DOHH2 (cell line): Measurements from ENCODE around the gene CD99.

ENCODE experiments used
- H3F3A ChIP-seq: fragments of 200-600 bp; sonication (generic), shearing (Covaris generic); 2 replicates; pipeline ENCODE4 v1.6.0; 2016; ENCODE audit warnings: antibody characterized with exemption, mild to moderate bottlenecking; ENCODE audit not compliant: control insufficient read depth, insufficient read depth
- H3K27ac ChIP-seq: fragments of 200-600 bp; sonication (generic); 2 replicates; pipeline ENCODE4 v1.5.1; 2014; ENCODE audit warnings: low read depth, mild to moderate bottlenecking, low read length, moderate library complexity
- H3K27me3 ChIP-seq: fragments of 200-600 bp; sonication (generic); 2 replicates; pipeline ENCODE4 v1.6.1; 2014; ENCODE audit warnings: mild to moderate bottlenecking, low read length, mixed read lengths; ENCODE audit not compliant: control insufficient read depth
- H3K36me3 ChIP-seq: fragments of 200-600 bp; sonication (generic); 2 replicates; pipeline ENCODE4 v1.6.1; 2014; ENCODE audit warnings: mild to moderate bottlenecking, low read length, moderate library complexity, mixed read lengths; ENCODE audit not compliant: control insufficient read depth
- H3K4me1 ChIP-seq: fragments of 200-600 bp; sonication (generic); 2 replicates; pipeline ENCODE4 v1.6.1; 2014; ENCODE audit warnings: mild to moderate bottlenecking, low read length, mixed read lengths; ENCODE audit not compliant: control insufficient read depth
- H3K4me2 ChIP-seq: fragments of 200-600 bp; sonication (generic); 2 replicates; pipeline ENCODE4 v1.6.0; 2014; ENCODE audit warnings: mild to moderate bottlenecking, low read length, moderate library complexity
- H3K4me3 ChIP-seq: fragments of 200-600 bp; sonication (generic); 2 replicates; pipeline ENCODE4 v1.5.1; 2014; ENCODE audit warnings: mild to moderate bottlenecking, low read length, mixed read lengths
- H3K79me2 ChIP-seq: fragments of 200-600 bp; sonication (generic); 2 replicates; pipeline ENCODE4 v1.6.1; 2014; ENCODE audit warnings: mild to moderate bottlenecking, low read length, mixed read lengths; ENCODE audit not compliant: control insufficient read depth
- H3K9me2 ChIP-seq: fragments of 200-600 bp; sonication (generic); replicated peaks from 2 replicates; pipeline ENCODE4 v1.6.1; 2014; ENCODE audit warnings: mild to moderate bottlenecking, low read length, mixed read lengths; ENCODE audit not compliant: control insufficient read depth
- H3K9me3 ChIP-seq: fragments of 200-600 bp; sonication (generic); 2 replicates; pipeline ENCODE4 v1.6.1; 2014; ENCODE audit warnings: antibody characterized with exemption, low read length, mixed read lengths; ENCODE audit not compliant: control insufficient read depth, insufficient read depth
- H4K20me1 ChIP-seq: fragments of 200-600 bp; sonication (generic); 2 replicates; pipeline ENCODE4 v1.6.0; 2014; ENCODE audit warnings: low read depth, mild to moderate bottlenecking, antibody characterized with exemption, low read length, moderate library complexity; ENCODE audit not compliant: control insufficient read depth, insufficient read depth
- EZH2phosphoT487 ChIP-seq: fragments of 200-600 bp; sonication (generic); IDR thresholded peaks from 2 replicates; pipeline ENCODE4 v1.6.1; 2017; ENCODE audit warnings: borderline replicate concordance, mild to moderate bottlenecking, antibody characterized with exemption, low read length, moderate library complexity, mixed read lengths
- TF ChIP-seq, protein P1 (sequence below): fragments of 200-600 bp; sonication (generic); IDR thresholded peaks from one replicate; pipeline ENCODE4 v1.5.1; 2014; ENCODE audit warnings: antibody characterized with exemption, mild to moderate bottlenecking, low read depth, low read length; ENCODE audit not compliant: poor library complexity, severe bottlenecking

CD99 gene

DNA sequence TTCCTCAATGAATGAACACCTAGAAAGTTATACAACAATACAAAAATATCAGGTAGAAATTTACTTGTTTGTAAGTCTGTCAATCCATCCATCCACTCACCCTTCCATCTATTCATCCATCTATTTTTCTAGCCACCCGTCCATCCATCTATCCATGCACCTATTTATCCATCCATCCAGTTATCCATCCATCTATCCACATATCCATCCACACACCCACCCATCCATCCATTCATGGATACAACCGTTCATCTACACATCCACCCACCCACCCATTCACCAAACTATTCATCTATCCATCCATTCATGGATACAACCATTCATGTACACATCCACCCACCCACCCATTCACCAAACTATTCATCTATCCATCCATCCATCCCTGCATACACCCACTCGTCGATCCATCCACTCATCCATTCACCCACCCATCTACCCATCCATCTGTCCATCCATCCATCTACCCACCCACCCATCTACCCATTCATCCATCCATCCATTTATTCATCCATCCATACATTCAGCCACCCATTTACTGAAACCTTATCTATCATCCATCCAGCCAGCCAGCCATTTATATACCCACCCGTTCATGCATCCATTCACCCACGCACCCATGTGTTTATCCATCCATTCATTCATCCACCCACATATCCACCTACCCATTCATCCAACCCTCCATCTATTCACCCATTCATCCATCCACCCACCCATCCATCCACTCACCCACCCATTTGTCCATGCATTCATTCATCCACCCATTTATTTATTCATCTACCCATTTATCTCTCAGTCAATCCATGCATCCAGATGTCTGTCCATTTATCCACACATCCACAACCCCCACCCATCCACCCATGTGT lies 10.4 kb upstream of the CD99 start:
- Histone ChIP-seq H3K9me3 (no peaks in the 10 kb centered on the region), H3K27ac (no peak overlapping the region), H3K27me3 (no peaks in the 10 kb centered on the region), H3K9me2 (no peaks in the 10 kb centered on the region), H3K4me1 (no peaks in the 10 kb centered on the region), H3K4me3 (no peak overlapping the region), H3K79me2 (no peaks in the 10 kb centered on the region), H4K20me1 (no peaks in the 10 kb centered on the region), H3F3A (no peaks in the 10 kb centered on the region), H3K36me3 (no peaks in the 10 kb centered on the region), H3K4me2 (no peak overlapping the region)
- TF ChIP-seq EZH2phosphoT487, result no peak
- TF ChIP-seq, protein P1, sequence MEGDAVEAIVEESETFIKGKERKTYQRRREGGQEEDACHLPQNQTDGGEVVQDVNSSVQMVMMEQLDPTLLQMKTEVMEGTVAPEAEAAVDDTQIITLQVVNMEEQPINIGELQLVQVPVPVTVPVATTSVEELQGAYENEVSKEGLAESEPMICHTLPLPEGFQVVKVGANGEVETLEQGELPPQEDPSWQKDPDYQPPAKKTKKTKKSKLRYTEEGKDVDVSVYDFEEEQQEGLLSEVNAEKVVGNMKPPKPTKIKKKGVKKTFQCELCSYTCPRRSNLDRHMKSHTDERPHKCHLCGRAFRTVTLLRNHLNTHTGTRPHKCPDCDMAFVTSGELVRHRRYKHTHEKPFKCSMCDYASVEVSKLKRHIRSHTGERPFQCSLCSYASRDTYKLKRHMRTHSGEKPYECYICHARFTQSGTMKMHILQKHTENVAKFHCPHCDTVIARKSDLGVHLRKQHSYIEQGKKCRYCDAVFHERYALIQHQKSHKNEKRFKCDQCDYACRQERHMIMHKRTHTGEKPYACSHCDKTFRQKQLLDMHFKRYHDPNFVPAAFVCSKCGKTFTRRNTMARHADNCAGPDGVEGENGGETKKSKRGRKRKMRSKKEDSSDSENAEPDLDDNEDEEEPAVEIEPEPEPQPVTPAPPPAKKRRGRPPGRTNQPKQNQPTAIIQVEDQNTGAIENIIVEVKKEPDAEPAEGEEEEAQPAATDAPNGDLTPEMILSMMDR, result no peak

DNA sequence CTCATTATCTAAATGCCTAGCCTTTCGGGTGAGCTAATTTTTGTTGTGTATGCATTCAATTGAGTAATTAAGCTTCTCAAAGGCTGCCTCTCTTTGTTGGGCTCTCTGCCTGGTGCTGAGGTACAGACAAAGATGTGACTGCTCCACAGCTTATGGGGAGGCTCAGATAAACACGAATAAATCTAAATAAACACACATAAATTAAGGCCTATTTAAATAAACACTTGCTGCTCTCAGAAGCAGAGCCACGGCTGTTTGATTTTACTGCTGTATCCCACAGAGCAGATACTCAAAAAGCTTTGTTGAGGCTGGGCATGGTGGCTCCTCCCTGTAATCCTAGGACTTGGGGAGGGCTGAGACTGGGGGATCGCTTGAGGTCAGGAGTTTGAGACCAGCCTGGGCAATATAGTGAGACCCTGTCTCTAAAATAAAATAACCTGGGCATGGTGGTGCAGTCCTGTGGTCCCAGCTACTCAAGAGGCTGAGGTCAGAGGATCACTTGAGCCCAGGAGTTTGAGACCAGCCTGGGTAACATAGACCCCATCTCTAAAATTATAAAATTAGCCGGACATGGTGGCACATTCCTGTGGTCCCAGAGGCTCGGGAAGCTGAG lies 8.4 kb upstream of the CD99 start:
- Histone ChIP-seq H3K36me3 (no peaks in the 10 kb centered on the region), H3K4me1 (no peaks in the 10 kb centered on the region), H4K20me1 (no peaks in the 10 kb centered on the region), H3K4me2 (no peak overlapping the region), H3F3A (no peaks in the 10 kb centered on the region), H3K9me3 (no peaks in the 10 kb centered on the region), H3K4me3 (no peak overlapping the region), H3K27me3 (no peaks in the 10 kb centered on the region), H3K9me2 (no peaks in the 10 kb centered on the region), H3K79me2 (no peaks in the 10 kb centered on the region), H3K27ac (no peak overlapping the region)
- TF ChIP-seq, protein P1, result no peak
- TF ChIP-seq EZH2phosphoT487, result no peak

DNA sequence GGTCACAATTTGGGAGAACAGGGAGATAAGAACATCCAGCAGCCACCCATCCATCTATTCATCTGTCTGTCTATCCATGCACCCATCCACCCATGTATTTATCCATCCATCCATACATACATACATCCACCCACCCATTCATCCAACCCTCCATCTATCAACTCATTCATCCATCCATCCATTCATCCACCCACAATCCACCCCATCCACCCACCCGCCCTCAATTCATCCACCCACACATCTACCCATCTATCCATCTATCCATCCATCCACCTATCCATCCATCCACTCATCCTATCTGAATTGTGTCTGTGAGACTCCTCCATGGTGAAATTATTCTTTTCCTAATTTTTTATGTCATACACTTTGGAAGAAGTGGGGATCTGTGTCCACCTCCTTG lies 6.8 kb upstream of the CD99 start:
- Histone ChIP-seq H3K79me2 (no peaks in the 10 kb centered on the region), H3F3A (no peaks in the 10 kb centered on the region), H3K27ac (no peak overlapping the region), H3K4me2 (no peak overlapping the region), H4K20me1 (no peaks in the 10 kb centered on the region), H3K9me2 (no peaks in the 10 kb centered on the region), H3K36me3 (no peaks in the 10 kb centered on the region), H3K27me3 (no peaks in the 10 kb centered on the region), H3K9me3 (no peaks in the 10 kb centered on the region), H3K4me1 (no peaks in the 10 kb centered on the region), H3K4me3 (no peak overlapping the region)
- no peak for TF ChIP-seq EZH2phosphoT487
- TF ChIP-seq, protein P1, result no peak
